Duodenal mucosa (tissue), 2 donors: ENCODE data around the gene SLC8A3.

Experiments
- H3K27ac ChIP-seq: one replicate; pipeline ENCODE4 v1.7.0; 2013; ENCODE audit warnings: low read depth, low read length
- H3K27me3 ChIP-seq, 2 donors: one replicate each; pipeline ENCODE4 v1.7.0; 2013; ENCODE audit warnings: low read length in 2 of 2, control low read depth in 1 of 2; ENCODE audit not compliant: insufficient read depth in 2 of 2, control insufficient read depth in 1 of 2
- H3K36me3 ChIP-seq, 2 donors: one replicate each; pipeline ENCODE4 v1.7.0; 2013; ENCODE audit warnings: low read length in 2 of 2, control low read depth in 1 of 2; ENCODE audit not compliant: insufficient read depth in 2 of 2, control insufficient read depth in 1 of 2
- H3K4me1 ChIP-seq, 2 donors: one replicate each; pipeline ENCODE4 v1.7.0; 2013; ENCODE audit warnings: low read length in 2 of 2, control low read depth in 1 of 2; ENCODE audit not compliant: insufficient read depth in 2 of 2, control insufficient read depth in 1 of 2
- H3K4me3 ChIP-seq, 2 donors: one replicate each; pipeline ENCODE4 v1.7.0; 2013; ENCODE audit warnings: low read length in 2 of 2, low read depth in 1 of 2
- H3K9ac ChIP-seq, 2 donors: one replicate each; pipeline ENCODE4 v1.7.0; 2013; ENCODE audit warnings: low read length in 2 of 2, low read depth in 1 of 2
- H3K9me3 ChIP-seq, 2 donors: one replicate each; pipeline ENCODE4 v1.7.0; 2013; ENCODE audit warnings: low read length in 2 of 2, control low read depth in 1 of 2; ENCODE audit not compliant: control insufficient read depth in 1 of 2

Gene SLC8A3

DNA sequence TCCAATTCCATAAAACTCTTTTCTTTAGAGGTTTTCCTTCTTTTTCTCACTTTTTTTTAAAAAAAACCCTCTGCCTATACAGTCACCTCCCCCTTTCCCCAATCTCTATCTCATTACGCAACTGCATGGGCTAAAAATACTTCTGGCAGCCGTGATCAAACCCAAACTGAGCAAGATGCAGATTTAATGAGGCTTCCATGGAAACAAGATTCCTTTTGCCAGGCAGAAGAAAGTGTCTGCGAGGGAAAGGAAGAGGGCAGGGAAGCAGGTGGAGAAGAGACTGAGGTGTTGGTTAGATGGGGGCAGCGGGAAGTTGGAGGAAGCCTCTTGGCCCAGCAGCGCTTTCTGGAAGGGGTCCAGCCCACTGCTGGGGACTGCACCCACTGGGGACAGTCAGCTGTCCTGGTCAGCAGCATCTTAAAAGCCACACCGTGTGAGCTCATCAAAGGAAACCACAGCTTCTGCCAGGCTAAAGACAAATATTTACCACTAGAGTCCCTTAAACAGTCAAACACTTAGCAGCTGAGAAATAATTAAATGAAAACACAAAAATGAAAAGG is 90.4 kb downstream of the SLC8A3 start:
- no peaks in the 10 kb centered on the region for H3K4me1 ChIP-seq
- H3K9me3 ChIP-seq = no peaks in the 10 kb centered on the region
- H3K27me3 ChIP-seq = peaks cover 9 to 20% of the 10 kb centered on the region in 2 donors
- H3K36me3 ChIP-seq = no peaks in the 10 kb centered on the region
- H3K4me3 ChIP-seq = no peak overlapping the region
- H3K27ac ChIP-seq = no peak overlapping the region
- H3K9ac ChIP-seq = no peak overlapping the region

GRCh38 chr14:70097576-70098249 is 91.0 kb downstream of the SLC8A3 start:
- no peaks in the 10 kb centered on the region for H3K9me3 ChIP-seq
- H3K4me3 ChIP-seq = no peak overlapping the region
- H3K27ac ChIP-seq = no peak overlapping the region
- H3K27me3 ChIP-seq = peaks cover 9 to 21% of the 10 kb centered on the region in 2 donors
- no peaks in the 10 kb centered on the region for H3K4me1 ChIP-seq
- H3K9ac ChIP-seq = no peak overlapping the region
- H3K36me3 ChIP-seq = no peaks in the 10 kb centered on the region

- H3K9me3 ChIP-seq = no peaks in the 10 kb centered on the region
- H3K9ac ChIP-seq = no peak overlapping the region
- H3K27ac ChIP-seq = no peak overlapping the region
- H3K4me1 ChIP-seq = no peaks in the 10 kb centered on the region
- H3K27me3 ChIP-seq = peaks cover 9 to 18% of the 10 kb centered on the region in 2 donors
- H3K36me3 ChIP-seq = no peaks in the 10 kb centered on the region
- no peak overlapping the region for H3K4me3 ChIP-seq
These were observed 91.9 kb downstream of the SLC8A3 start for GRCh38 chr14:70096866-70097265.

GRCh38 chr14:70094631-70095030 is 94.1 kb downstream of the SLC8A3 start:
- Histone ChIP-seq H3K27me3 (peaks cover 6 to 11% of the 10 kb centered on the region in 2 donors), H3K36me3 (no peaks in the 10 kb centered on the region), H3K4me1 (no peaks in the 10 kb centered on the region), H3K9me3 (no peaks in the 10 kb centered on the region), H3K27ac (no peak overlapping the region), H3K9ac (no peak overlapping the region), H3K4me3 (no peak overlapping the region)

DNA sequence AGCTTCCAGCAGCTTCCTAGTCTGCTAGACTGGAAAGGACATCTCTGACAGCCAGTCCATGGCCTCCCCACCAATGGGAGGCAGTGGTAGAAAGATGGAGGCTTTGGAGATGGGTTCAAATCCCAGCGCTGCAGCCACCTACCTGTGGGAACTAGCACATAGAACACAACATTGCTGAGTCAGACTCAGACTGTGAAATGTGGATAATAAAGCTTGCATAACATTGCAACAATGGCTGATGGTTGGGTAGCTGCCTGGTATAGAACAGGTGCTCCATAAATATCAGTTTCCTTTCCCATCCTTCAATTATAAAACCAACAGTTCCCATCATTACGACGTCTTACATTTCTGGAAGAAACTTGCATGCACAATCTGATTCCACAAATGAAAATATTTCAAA is 94.6 kb downstream of the SLC8A3 start:
- Histone ChIP-seq H3K9ac (no peak overlapping the region), H3K9me3 (no peaks in the 10 kb centered on the region), H3K4me1 (no peaks in the 10 kb centered on the region), H3K27ac (no peak overlapping the region), H3K36me3 (no peaks in the 10 kb centered on the region), H3K4me3 (no peak overlapping the region), H3K27me3 (peaks cover 4 to 6% of the 10 kb centered on the region in 2 donors)

- no peak overlapping the region for H3K4me3 ChIP-seq
- H3K27ac ChIP-seq = no peak overlapping the region
- no peaks in the 10 kb centered on the region for H3K9me3 ChIP-seq
- H3K27me3 ChIP-seq = peaks cover under 1 to 6% of the 10 kb centered on the region in 2 donors
- no peaks in the 10 kb centered on the region for H3K4me1 ChIP-seq
- H3K36me3 ChIP-seq = no peaks in the 10 kb centered on the region
- no peak overlapping the region for H3K9ac ChIP-seq
These were observed 95.6 kb downstream of the SLC8A3 start for GRCh38 chr14:70093156-70093555.

DNA sequence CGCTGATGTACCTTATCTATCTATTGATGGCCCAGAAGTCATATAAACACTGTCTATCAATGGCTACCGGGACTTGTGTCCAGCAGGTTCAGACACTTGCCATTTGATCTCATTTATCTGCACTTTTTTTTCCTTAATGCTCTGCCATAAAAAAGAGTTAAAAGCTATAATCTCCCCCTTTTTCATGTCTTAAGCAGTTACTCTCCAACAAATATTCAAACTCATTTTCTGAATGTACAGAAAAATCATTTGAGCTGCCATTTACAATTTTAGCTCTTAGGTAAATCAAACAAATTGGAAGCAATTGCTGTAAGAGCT is 101.4 kb downstream of the SLC8A3 start:
- H3K27ac ChIP-seq = no peak overlapping the region
- H3K9me3 ChIP-seq = no peaks in the 10 kb centered on the region
- H3K4me3 ChIP-seq = no peak overlapping the region
- no peaks in the 10 kb centered on the region for H3K4me1 ChIP-seq
- H3K27me3 ChIP-seq = peaks cover 0 to 3% of the 10 kb centered on the region in 2 donors
- no peak overlapping the region for H3K9ac ChIP-seq
- H3K36me3 ChIP-seq = no peaks in the 10 kb centered on the region

- Histone ChIP-seq H3K36me3 (no peaks in the 10 kb centered on the region), H3K4me3 (no peak overlapping the region), H3K4me1 (no peaks in the 10 kb centered on the region), H3K27me3 (peaks cover 0 to 3% of the 10 kb centered on the region in 2 donors), H3K9me3 (no peaks in the 10 kb centered on the region), H3K27ac (no peak overlapping the region), H3K9ac (no peak overlapping the region)
These were observed 101.9 kb downstream of the SLC8A3 start for GRCh38 chr14:70086685-70087379.

DNA sequence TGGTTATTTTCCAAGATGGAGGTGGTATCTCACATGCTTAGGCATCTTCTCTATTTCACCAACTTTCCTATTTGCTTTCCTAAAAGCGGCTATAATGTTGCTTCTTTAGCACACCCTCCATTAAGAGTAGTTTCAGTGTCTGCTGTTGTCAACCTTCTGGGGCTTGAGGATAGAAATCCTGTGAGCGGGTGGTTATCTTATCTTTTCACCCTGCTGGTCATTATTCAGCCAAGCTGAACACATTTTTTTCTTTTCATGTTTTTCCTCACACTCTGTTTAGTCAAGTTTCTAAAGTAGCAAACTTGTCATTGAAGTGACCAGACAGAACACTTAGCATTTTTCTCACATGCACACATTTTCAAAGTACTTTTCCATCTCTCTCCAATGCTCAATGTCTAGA is 104.5 kb downstream of the SLC8A3 start:
- Histone ChIP-seq H3K9ac (no peak overlapping the region), H3K4me1 (no peaks in the 10 kb centered on the region), H3K27me3 (peaks cover 0 to 3% of the 10 kb centered on the region in 2 donors), H3K9me3 (no peaks in the 10 kb centered on the region), H3K36me3 (no peaks in the 10 kb centered on the region), H3K4me3 (no peak overlapping the region), H3K27ac (no peak overlapping the region)

GRCh38 chr14:70082394-70082793 is 106.4 kb downstream of the SLC8A3 start:
- Histone ChIP-seq H3K4me1 (no peaks in the 10 kb centered on the region), H3K27me3 (peaks cover 0 to 5% of the 10 kb centered on the region in 2 donors), H3K27ac (no peak overlapping the region)

More at GRCh38 chr14:70082394-70082793, 106.4 kb downstream of the SLC8A3 start:
- Histone ChIP-seq H3K9me3 (no peaks in the 10 kb centered on the region), H3K9ac (no peak overlapping the region), H3K4me3 (no peak overlapping the region), H3K36me3 (no peaks in the 10 kb centered on the region)
